MV-4-11 (cell line): ENCODE results near the gene SLC30A10.
"Not testable (repeated sequence)": the region's sequence is repeated elsewhere in the genome, so short reads cannot be mapped to it uniquely, and the experiment has no call there.

Experiments
- DNase-seq: peaks from one replicate; lab custom pipeline; 2025; lab: John Stamatoyannopoulos, UW

The SLC30A10 gene

DNA sequence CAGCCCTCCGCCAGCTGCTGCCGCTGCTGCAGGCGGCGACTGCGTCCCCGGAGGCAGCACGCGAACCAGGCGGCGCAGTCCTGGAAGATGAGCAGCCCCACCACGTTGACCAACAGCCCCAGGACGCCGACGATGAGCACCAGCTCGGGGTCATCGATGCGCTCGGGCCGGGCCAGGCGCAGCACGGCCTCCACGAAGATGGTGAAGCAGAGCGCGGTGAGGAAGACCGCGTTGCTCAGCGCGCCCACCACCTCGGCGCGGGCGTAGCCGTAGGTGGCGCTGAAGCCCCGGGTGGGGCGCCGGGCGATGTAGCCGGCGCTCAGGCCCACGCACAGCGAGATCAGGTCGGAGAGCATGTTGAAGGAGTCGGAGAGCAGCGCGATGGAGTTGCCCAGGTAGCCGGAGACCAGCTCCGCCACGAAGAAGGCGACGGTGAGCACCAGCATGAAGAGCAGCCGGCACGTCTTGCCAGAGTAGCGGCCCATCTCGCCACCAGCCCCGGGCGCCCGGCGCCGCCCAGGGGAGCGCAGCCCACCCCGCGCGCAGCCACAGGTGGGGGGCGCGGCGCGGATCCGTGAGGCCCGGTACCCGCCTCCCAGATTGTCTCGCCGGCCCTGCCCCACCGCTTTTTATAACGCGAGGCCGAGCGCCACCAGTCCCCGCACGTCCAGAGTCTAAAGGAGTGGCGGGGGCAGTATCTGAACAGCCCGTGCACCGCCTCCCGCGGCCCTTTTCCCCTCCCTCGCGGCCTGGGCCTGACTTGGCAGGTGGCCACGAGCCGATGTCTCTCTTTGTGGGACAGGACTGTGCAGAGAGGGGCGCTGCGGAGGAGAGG is at the start of gene SLC30A10:
SLC30A10 (minus strand) TSS at position 602 of the 835 bp plus-strand sequence; CDS start at position 485, 117 bp downstream.
- DNase-seq: no peak

DNA sequence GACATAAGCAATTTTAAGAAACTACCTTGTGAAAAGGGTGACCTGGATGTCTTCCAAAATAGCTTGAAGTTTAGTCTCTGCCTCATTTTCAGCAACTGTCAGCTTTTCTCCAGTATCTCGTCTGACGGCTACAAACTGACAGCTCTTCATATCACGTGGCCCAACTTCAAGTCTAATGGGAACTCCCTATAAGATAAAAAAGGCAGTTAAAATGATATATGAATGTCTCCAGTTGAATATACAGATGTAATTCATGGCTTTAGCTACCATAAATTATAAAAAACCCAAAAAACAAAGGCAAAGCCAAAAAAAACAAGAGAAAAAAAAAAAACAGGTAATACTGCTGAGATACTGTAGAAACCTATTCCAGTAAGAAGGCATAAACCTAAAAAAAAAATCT is 44.9 kb upstream of the SLC30A10 start:
- DNase-seq: no peak

DNA sequence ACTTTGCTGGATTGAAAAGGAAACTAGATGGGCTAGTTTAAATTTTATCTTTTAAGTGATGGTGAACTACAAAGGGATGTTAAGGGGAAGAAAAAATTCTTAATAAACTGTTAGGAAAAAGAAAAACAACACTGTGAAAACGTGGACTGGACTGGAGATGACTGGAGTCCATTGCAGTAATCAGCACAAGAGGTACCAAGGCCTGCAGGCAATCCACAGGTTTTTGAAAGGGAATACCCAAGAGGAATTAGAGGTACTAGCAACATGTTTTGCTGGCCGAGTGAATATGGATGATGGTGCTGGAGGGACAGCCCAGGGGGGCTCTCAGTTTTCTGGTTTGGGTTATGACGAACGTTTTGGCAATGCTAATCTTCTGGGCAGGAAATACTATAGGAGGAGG is 39.0 kb upstream of the SLC30A10 start:
- DNase-seq: no peak

DNA sequence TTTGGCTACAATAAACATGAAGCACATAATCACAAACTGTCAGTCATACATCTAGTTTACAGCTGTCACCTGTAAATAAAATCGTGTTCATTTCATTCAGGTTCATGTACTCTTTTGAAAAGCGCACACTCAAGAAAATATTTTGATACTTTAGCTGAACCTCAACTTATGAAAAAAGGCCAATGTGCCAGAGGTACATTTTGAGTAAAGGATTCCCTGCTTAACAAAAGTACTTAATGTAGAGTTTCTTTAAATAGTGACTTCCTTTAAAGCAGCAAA is 37.7 kb upstream of the SLC30A10 start:
- no peak for DNase-seq

DNA sequence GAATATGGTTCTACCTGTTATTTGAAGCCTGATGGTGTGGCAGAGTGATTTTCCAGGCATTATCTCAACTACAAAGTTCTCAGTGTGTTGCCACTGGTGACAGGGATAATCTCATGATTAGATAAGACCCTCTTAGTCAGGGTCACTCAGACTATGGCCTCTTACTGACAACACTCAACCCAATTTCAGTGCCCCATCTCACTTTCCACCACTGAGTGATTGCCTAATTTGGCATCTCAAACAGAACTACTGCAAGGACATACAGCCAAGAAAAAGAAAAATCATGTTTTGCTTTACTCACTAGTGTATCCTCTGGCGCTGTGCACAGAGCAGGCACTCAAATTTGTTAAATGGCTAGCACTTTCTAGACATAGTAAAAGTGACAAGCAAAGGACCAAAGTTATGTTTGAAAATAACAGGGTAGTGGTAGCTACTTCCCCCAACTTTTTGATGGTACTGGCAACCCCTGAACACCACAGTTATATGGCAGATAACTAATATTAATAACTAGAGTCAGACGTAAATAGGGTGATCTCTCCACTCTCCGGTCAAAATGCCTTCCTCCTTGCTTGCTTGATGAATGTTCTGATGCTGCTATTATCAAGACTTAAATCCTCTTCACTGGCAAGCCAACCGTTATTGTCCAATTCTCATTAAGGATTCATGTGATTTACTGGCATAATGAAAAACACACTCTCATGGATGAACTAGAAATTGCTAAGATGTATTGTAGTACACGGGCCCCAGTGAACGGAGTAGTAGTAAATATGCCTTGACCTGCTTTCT is 37.1 kb upstream of the SLC30A10 start:
- DNase-seq: no peak

DNA sequence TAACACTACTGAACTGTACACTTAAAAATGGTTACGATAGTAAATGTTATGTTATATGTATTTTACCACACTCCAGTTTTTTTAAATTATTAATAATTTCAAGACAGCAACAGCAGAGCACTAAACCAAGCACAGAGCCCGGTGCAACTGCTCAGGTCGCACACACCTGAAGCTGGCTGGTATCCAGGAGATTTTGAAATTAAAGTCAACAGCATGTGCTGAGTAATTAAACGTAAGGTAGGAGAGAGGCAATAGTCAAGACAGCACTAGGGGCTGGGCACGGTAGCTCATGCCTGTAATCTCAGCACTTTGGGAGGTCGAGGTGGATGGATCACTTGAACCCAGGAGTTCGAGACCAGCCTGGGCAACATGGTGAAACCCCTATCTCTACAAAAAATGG is 35.1 kb upstream of the SLC30A10 start:
- no peak for DNase-seq

DNA sequence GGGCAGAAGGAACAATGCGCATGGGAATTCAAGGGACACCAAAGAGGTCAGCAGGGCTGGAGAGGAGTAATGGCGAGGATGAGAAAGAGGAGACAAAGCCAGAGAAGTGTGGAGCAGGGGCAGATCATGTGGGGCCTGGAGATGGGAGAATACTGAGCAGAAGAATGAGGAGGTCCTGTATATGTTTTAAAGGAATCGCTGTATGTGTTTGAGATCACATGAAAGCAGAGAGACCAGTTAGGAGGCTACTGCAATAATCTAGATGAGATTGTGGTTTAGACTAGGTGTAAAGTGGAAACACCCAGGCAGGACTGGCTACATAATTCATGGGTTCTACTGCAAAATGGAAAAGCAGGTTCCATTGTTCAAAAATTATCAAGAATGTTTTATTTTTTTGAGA is 33.3 kb upstream of the SLC30A10 start:
- DNase-seq: no peak

DNA sequence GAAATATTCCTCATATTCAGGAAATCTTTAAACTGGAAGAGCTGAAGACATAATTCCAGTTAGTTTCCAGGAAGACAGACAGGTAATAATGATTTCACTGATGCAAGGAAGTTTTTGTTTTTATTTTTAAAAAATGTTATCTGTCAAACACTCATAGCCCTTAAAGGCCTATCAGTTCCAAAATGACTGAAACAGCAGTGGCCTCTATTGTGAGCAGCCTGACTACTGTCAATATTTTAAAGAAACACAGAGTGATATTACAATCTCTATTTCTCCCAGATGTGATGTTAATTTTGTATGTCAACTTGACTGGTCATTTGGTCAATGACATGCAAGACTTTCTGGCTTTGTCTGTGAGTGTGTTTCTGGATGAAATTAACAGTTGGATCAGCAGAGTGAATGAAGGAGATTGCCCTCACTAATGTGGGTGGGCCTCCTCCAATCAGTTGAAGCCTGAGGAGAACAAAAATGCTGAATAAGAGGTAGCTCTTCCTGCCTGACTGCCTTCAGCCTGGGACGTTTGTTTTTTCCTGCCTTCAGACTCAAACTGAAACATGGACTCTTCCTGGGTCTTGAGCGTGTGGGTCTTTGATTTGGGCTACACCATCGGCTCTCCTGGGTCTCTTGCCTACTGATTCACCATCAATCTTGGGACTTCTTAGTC is 31.3 kb upstream of the SLC30A10 start:
- DNase-seq: no peak

DNA sequence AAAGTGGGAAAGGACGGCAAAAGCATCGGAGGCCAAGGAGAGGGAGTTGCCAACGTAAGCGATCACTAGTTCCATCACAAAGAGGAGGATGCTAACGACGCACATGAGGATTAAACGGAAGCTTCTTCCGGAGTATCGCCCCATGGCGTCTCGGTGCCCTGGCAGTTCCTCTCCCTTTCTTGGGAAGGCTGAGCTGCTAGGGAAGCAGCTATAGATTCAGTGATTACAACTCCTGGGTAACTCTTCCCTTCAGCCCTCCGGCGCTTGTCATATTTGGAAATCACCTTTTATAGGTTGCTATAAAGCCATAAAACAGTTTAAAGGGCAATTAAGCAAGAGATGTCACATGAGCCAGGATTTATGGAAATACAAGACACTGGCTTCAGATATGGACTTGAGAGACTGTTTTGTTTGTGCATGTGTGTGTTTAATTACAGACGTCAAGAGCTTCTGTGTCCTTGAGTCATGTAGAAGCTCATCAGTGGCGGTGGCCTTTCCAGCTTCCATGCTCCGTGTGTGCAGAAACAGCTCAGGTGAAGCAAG is 30.6 kb upstream of the SLC30A10 start:
- no peak for DNase-seq

DNA sequence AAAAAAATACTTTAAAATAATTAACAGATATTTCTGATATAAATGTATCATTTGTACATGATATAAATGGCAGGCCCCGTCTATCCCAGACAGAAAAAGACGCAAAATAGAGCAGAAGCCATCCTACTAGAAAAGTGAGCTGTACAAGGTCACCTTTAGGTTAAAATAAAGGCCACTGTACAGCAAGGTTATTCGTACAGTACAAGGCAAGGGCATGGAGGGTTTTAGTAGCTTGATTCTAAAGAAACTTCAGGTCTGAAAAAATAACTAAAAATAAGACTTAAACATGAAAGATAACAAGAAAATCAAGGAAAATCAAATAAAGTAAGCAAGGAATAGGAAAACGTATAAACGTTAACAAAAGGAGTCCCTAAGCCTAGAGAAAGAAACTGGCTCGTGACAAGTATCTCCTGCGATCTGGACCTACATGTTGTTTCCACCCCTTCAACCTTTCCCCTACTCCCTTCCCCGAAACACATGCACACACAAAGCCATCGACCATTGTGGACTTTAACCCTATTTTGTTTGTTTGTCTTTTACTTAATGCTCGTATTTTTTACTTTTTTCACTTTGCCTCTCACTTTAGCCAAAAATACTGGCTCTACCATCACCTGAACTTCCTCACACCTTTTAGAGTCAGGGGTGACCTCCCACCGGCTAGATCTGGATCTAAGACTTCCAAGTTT is 26.5 kb upstream of the SLC30A10 start:
- DNase-seq: no peak

DNA sequence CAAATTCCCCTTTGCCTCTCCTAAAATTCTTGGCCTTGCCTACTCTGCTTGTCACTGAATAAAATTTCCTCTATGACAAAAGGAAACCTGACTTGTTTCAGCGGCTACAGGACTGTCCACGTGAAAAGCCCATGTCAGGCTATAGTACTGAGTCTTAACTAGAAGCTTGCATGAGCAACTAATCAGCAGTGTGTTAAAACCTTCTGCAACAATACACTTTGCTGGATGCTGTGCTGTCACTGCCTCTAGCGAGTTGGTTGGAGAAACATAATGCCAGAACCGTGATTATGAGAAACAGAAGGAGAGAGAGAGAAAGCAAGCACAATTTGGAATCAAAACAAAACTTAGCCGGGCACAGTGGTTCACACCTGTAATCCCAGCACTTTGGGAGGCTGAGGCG is 25.7 kb upstream of the SLC30A10 start:
- no peak for DNase-seq

DNA sequence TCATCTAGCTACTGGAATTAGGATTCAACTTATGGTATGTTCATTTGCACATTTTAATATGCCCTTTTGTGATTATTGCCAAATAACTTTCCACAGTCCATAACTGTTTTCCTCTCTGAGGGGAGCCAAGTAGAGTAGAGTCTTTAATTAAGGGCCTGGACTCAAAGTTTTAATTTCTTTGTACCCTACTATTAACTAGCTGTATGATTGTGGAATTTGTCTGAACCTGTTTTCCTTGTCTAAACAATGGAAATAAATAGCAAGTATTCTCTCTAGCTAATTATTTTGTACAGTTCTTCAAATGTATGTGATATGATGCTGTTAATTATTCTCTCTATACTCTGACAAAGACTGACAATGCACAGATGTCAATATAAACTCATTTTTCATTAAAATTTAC is 24.0 kb upstream of the SLC30A10 start:
- DNase-seq: no peak

DNA sequence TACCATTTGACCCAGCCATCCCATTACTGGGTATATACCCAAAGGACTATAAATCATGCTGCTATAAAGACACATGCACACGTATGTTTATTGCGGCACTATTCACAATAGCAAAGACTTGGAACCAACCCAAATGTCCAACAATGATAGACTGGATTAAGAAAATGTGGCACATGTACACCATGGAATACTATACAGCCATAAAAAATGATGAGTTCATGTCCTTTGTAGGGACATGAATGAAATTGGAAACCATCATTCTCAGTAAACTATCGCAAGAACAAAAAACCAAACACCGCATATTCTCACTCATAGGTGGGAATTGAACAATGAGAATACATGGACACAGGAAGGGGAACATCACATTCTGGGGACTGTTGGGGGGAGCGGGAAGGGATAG is 20.9 kb upstream of the SLC30A10 start:
- DNase-seq: not testable (repeated sequence)

DNA sequence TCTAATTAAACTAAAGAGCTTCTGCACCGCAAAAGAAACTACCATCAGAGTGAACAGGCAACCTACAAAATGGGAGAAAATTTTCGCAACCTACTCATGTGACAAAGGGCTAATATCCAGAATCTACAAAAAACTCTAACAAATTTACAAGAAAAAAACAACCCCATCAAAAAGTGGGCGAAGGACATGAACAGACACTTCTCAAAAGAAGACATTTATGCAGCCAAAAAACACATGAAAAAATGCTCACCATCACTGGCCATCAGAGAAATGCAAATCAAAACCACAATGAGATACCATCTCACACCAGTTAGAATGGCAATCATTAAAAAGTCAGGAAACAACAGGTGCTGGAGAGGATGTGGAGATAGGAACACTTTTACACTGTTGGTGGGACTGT is 20.4 kb upstream of the SLC30A10 start:
- not testable (repeated sequence) for DNase-seq

DNA sequence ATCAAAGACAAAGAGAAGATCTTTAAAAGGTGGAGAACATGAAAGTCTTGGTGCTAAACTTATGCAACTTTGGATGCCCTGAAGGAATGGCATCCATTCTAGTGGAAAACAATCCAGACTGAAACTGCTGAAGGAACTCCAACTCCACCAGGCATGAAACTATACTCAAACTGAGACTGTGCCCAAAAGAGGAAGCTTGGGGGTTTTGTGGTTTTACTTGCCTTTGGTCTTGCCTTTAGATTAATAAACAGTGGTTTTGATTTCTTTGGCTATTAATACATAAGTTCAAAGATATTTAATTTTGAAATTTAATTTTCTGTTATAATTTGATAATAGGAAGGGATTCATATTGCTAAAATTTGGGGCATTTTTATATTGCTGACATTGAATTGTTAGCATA is 17.4 kb upstream of the SLC30A10 start:
- peak; percentile 85 for DNase-seq

DNA sequence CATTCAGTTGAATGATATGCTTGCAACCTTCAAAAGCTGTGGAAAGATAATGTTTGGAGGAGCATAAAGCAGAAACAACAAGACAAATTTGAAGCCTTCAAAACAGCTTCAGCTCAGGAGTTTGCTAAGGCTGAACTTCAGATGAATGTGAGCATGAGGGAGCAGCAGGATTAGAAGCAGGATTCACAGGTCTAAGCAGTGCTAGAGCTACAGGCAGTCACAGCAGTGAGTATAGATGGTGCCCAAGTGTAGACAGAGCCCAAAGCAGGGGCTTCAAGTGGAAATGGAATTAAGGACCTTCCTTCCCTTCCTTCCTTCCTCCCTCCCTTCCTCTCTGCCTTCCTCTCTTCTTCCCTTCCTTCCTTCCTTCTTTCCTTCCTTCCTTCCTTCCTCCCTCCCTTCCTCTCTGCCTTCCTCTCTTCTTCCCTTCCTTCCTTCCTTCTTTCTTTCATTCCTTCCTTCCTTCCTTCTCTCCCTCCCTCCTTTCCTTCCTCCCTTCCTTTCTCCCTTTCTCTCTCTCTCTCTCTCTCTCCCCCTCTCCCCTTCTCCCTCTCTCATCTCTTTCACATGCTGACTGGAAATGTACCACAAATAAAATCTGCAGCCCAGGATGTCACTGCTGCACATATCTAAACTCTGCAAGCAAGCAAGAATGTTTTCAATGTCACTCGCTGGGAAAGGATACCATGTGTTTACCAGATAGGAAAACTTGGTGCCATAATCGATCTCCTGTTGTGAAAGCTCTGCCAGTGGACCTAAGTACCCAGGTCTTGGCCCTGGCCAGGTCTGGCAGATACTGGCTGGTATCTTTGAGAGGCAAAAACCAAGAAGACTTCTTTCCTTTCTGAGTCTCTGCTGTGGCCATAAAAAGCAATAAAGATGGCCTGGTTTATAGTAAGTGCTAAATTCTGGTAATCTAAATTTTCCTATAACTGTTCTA is 13.1 kb upstream of the SLC30A10 start:
- DNase-seq: no peak

DNA sequence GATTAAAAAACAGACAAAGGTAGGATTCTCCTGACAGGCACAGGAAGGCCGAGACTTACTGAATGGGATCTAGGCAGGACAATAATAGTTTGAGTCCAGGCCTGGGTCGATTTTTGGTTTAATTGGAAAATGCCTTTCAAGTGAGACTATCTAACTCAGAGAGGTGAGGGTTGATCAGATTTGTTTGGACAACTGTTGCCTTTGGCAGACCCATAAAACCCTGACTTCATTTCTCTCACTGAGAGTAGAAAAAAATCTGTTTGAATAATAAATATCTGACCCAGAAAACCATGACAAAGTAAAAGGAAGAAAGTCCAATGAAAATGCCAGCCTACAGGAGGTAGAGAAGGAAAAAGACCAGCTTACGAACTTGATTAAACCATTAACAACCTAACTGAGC is 12.3 kb upstream of the SLC30A10 start:
- no peak for DNase-seq

DNA sequence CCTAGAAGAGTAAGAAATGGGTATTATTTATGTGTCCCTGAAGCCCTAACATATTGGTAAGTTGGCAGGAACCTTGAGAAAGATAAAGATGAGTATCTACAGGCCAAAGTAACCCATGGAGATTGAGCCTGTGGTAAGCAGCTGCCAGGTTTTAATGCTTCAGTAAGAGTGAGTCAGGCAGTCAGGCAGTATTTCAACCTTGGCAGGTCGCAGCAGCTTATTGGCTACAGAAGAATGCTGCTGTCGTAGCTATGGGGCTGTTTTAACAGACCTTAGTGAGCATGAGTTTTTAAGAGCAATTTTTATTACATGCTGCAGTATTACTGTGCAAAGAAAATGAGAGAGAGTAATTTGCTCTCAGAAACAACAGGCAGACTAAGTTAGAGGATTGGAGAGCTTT is 10.3 kb upstream of the SLC30A10 start:
- peak; percentile 6 for DNase-seq

DNA sequence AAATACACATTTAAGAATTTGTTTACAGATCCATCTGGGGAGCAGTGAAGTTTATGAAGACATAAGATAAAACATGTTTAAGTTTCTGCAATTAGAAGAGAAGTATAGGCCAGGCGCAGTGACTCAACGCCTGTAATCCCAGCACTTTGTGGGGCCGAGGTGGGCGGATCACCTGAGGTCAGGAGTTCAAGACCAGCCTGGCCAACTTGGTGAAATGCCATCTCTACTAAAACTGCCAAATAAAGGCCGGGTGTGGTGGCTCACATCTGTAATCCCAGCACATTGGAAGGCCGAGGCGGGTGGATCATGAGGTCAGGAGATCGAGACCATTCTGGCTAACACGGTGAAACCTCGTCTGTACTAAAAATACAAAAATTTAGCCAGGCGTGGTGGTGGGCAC is 5.4 kb upstream of the SLC30A10 start:
- DNase-seq: not testable (repeated sequence)

DNA sequence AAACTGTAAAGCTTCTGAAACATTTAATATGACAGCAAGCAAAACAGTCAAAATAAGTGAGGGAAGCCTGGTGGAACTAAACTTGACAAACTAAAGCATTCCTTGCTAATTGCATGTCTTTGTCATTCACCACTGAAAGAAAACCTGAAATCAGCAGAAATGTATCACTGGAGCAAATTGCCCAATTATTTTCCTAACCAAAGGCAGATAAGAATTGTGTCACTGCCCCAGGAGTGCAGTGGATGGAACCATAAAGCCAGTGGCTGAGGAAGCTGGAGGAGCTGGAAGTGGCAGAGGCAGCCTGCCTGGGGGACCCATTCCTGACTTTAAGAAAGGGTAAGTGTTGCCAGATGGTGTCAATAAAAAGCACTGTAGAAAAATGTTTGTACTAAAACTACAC is 2.7 kb upstream of the SLC30A10 start:
- DNase-seq: no peak

DNA sequence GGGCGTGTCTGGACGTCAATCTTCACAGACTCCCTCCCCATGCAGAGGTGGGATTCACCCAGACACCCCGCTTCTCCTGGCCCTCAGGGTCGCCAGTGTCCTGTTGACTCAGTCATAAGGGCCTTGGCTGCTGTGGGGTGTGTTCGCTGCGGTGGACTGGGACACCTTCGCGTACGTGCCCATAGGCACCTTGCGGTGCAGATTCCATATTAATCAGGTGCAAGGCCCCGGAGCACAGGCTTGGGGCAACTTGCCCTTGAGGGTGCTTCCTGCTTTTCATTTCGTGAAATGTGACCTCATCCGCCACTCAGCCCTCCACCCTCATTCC is 398 bp upstream of the SLC30A10 start:
- no peak for DNase-seq
